Measurements from ENCODE around the gene TNP2. TPM values are rescaled to one million over a fixed set of nuclear protein-coding genes. Genes with fewer than 3 reads are reported as not detected.

Gene TNP2
- total RNA-seq, 1 experiment from 2014 or later = not detected

DNA sequence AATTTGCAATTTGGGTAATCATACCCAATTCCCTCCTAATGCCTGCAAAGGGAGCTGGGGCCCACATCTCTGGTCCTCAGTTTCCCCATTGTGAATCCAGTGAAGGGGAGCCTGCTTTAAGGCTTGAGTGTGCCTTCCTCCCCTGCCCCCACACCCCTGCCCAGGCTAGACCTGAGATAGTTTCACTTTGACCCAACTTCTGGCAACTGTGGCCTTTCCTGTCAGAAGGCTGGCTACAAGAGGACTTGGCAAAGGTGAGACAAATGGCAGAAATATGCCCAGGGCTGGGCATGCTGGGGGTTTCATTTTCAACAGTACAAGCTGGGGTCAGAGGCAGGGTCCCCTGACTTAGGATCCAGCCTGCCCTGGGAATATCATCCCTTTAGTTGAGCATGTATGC is 23.1 kb downstream of the TNP2 start:
- TF ChIP-seq, protein P1, sequence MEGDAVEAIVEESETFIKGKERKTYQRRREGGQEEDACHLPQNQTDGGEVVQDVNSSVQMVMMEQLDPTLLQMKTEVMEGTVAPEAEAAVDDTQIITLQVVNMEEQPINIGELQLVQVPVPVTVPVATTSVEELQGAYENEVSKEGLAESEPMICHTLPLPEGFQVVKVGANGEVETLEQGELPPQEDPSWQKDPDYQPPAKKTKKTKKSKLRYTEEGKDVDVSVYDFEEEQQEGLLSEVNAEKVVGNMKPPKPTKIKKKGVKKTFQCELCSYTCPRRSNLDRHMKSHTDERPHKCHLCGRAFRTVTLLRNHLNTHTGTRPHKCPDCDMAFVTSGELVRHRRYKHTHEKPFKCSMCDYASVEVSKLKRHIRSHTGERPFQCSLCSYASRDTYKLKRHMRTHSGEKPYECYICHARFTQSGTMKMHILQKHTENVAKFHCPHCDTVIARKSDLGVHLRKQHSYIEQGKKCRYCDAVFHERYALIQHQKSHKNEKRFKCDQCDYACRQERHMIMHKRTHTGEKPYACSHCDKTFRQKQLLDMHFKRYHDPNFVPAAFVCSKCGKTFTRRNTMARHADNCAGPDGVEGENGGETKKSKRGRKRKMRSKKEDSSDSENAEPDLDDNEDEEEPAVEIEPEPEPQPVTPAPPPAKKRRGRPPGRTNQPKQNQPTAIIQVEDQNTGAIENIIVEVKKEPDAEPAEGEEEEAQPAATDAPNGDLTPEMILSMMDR (IDR thresholded peaks at IDR 0.05 in 2 of 3, conservative IDR thresholded peaks at IDR 0.05 in 1 of 3; ENCODE audit: borderline replicate concordance in 1 of 3, insufficient read depth in 1 of 3, low read depth in 2 of 3, low read length in 2 of 3) = no peak
- TF ChIP-seq, protein P2, sequence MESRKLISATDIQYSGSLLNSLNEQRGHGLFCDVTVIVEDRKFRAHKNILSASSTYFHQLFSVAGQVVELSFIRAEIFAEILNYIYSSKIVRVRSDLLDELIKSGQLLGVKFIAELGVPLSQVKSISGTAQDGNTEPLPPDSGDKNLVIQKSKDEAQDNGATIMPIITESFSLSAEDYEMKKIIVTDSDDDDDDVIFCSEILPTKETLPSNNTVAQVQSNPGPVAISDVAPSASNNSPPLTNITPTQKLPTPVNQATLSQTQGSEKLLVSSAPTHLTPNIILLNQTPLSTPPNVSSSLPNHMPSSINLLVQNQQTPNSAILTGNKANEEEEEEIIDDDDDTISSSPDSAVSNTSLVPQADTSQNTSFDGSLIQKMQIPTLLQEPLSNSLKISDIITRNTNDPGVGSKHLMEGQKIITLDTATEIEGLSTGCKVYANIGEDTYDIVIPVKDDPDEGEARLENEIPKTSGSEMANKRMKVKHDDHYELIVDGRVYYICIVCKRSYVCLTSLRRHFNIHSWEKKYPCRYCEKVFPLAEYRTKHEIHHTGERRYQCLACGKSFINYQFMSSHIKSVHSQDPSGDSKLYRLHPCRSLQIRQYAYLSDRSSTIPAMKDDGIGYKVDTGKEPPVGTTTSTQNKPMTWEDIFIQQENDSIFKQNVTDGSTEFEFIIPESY (IDR thresholded peaks at IDR 0.05; ENCODE audit: extremely low read depth, insufficient replicate concordance, low read length) = no peak
- no peak for TF ChIP-seq POLR2AphosphoS5 (IDR thresholded peaks at IDR 0.05; ENCODE audit: low read depth, low read length)
- no peak for TF ChIP-seq YY1 (IDR thresholded peaks at IDR 0.05; ENCODE audit: extremely low read depth, insufficient replicate concordance, low read depth, low read length)
- TF ChIP-seq, protein P3, sequence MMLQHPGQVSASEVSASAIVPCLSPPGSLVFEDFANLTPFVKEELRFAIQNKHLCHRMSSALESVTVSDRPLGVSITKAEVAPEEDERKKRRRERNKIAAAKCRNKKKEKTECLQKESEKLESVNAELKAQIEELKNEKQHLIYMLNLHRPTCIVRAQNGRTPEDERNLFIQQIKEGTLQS (IDR thresholded peaks at IDR 0.05) = no peak
- no peak for TF ChIP-seq SIN3A (IDR thresholded peaks at IDR 0.05; ENCODE audit: low read depth)
- no peak for TF ChIP-seq CEBPB (IDR thresholded peaks at IDR 0.05; ENCODE audit: low read depth)
- TF ChIP-seq SP1 (IDR thresholded peaks at IDR 0.05; ENCODE audit: low read depth) = no peak
- TF ChIP-seq FOSL1 (IDR thresholded peaks at IDR 0.05; ENCODE audit: low read depth) = no peak
- TF ChIP-seq POLR2A (IDR thresholded peaks at IDR 0.05; ENCODE audit: borderline replicate concordance, extremely low read depth, insufficient read depth, insufficient read length) = no peak
- TF ChIP-seq EZH2 (IDR thresholded peaks at IDR 0.05) = no peak
- no peak for TF ChIP-seq ELF1 (IDR thresholded peaks at IDR 0.05; ENCODE audit: borderline replicate concordance, low read depth)
- TF ChIP-seq REST (IDR thresholded peaks at IDR 0.05; ENCODE audit: low read depth) = no peak
- ATAC-seq (no peak), DNase-seq (ENCODE audit: low read depth, low spot score) (no peak)
- Histone ChIP-seq H3K4me1 (ENCODE audit: control insufficient read depth in 1 of 2, insufficient read depth in 2 of 2, low read length in 2 of 2) (peaks cover 0 to 2% of the 10 kb centered on the region in 2 experiments; a peak in 1 of 4 replicates), H3K79me2 (ENCODE audit: insufficient read depth, low read length) (no peaks in the 10 kb centered on the region), H3K4me3 (replicated peaks in 1 of 2; ENCODE audit: low read depth in 1 of 2, low read length in 2 of 2) (no peak overlapping the region), H2AFZ (ENCODE audit: low read depth, low read length, poor library complexity, severe bottlenecking) (no peak overlapping the region), H4K20me1 (ENCODE audit: insufficient read depth) (no peaks in the 10 kb centered on the region), H3K27me3 (ENCODE audit: insufficient read depth, low read length) (no peaks in the 10 kb centered on the region), H3K9ac (ENCODE audit: low read length) (no peak overlapping the region), H3K9me2 (ENCODE audit: insufficient read depth) (no peaks in the 10 kb centered on the region), H3K36me3 (ENCODE audit: control insufficient read depth in 1 of 2, insufficient read depth in 2 of 2, low read length in 2 of 2) (no peaks in the 10 kb centered on the region), H3K9me3 (ENCODE audit: control insufficient read depth in 1 of 2, insufficient read depth in 1 of 2, low read depth in 1 of 2, low read length in 2 of 2) (no peaks in the 10 kb centered on the region), H3K27ac (ENCODE audit: low read depth, low read length) (no peak overlapping the region), H3K4me2 (ENCODE audit: low read length) (no peak overlapping the region)
- no TSS peak for BruUV-seq (replicated peaks)
- CTCF ChIA-PET = interaction anchor here (0.9 to 1.0 kb wide), 2 partner anchors 10 to 111 kb away, joined by 3 to 6 read pairs; partner anchors contain the start of gene SOCS1
- intact Hi-C loops (cut with micrococcal nuclease) = no loop called here
- RAD21 ChIA-PET (ENCODE audit: low non-redundant PET in 1 of 2, low total read pairs in 2 of 2, uncharacterized antibody in 2 of 2, unreplicated experiment in 2 of 2) = no interaction called here
- POLR2A ChIA-PET = interaction anchor here (1.4 kb wide), 1 partner anchor 10 kb away, joined by 8 read pairs; the partner anchor contains the start of gene SOCS1
